ENCODE data around the gene PTGDR.

Gene PTGDR

GRCh38 chr14:52313462-52313861 is 46.0 kb downstream of the PTGDR start:
- no peak for DNase-seq

GRCh38 chr14:52313903-52314594 is 46.6 kb downstream of the PTGDR start, which contains the start of gene PTGER2:
TSS of gene PTGER2 (plus strand) at chr14:52314312. CDS start at chr14:52314549, 237 bp downstream.
- peak; percentile 94 for DNase-seq

GRCh38 chr14:52314595-52315354 is 47.3 kb downstream of the PTGDR start:
- DNase-seq, result peak; percentile 34

- DNase-seq, result peak; percentile 74
Measured at GRCh38 chr14:52315355-52315718, 47.8 kb downstream of the PTGDR start.

GRCh38 chr14:52318062-52318461 is 50.6 kb downstream of the PTGDR start:
- DNase-seq, result no peak

GRCh38 chr14:52318826-52319645 is 51.5 kb downstream of the PTGDR start:
- no peak for DNase-seq

GRCh38 chr14:52319919-52320318 is 52.4 kb downstream of the PTGDR start:
- no peak for DNase-seq

GRCh38 chr14:52325126-52325525 is 57.6 kb downstream of the PTGDR start:
- peak; percentile 93 for DNase-seq

GRCh38 chr14:52325630-52326029 is 58.1 kb downstream of the PTGDR start:
- no peak for DNase-seq

All from suppressor macrophage treated with lipopolysaccharide for 4 hours (primary cell).